Gastrocnemius medialis (tissue), 4 donors: Measurements from ENCODE around the gene WDR17.

Experiments
- CTCF ChIP-seq, 5 experiments: fragments of 450-650 bp in 3 of 5; fragments of 200-600 bp in 2 of 5; sonication (generic) in 2 of 5; IDR thresholded peaks in 4 of 5; conservative IDR thresholded peaks in 1 of 5; 1 replicate in 4 of 5; 2 replicates in 1 of 5; pipeline ENCODE4 v1.5.1; 2016 to 2019; ENCODE audit warnings: antibody characterized with exemption in 5 of 5, mild to moderate bottlenecking in 3 of 5, moderate library complexity in 3 of 5
- POLR2A ChIP-seq, 2 donors: fragments of 450-650 bp; IDR thresholded peaks; one replicate each; pipeline ENCODE4 v1.6.1; 2017; ENCODE audit warnings: antibody characterized with exemption in 2 of 2, mild to moderate bottlenecking in 2 of 2, moderate library complexity in 2 of 2

GRCh38 chr4:176044589-176044951 is 21.1 kb upstream of the WDR17 start:
- TF ChIP-seq CTCF (IDR thresholded peaks at IDR 0.05 in 4 of 5, conservative IDR thresholded peaks at IDR 0.05 in 1 of 5) = no peak
- no peak for TF ChIP-seq POLR2A (IDR thresholded peaks at IDR 0.05)
